Activated B cell treated with CpG ODN at 0.5 μM for 24 hours (primary cell): Measurements from ENCODE around the gene MFAP2. TPM values are rescaled to one million over a fixed set of nuclear protein-coding genes. Genes with fewer than 3 reads are reported as not detected.

ENCODE experiments used
- ATAC-seq: fragments of 200-7000 bp; cut with Tn5 transposase; one replicate; pipeline ENCODE4 v1.10.0; 2021; ENCODE audit warnings: low read depth, mild to moderate bottlenecking, moderate library complexity
- CTCF ChIA-PET: fragments of 350-600 bp; sonication (Branson Sonifier 250); formaldehyde crosslinking; loops from one replicate; lab custom pipeline; 2021; ENCODE audit warnings: antibody characterized with exemption; lab: Charles Lee
- POLR2A ChIA-PET: fragments of 350-600 bp; sonication (Branson Sonifier 250); formaldehyde crosslinking; loops from one replicate; lab custom pipeline; 2021; ENCODE audit warnings: antibody characterized with exemption; lab: Charles Lee
- DNase-seq: peaks from one replicate; pipeline ENCODE4 v3.0.0; 2022
- H3K27ac Mint-ChIP-seq: one replicate; pipeline ENCODE4 v1.8.0; 2020; ENCODE audit warnings: mixed read lengths
- H3K27me3 Mint-ChIP-seq: one replicate; pipeline ENCODE4 v1.8.0; 2021; ENCODE audit warnings: mixed read lengths
- H3K36me3 Mint-ChIP-seq: one replicate; pipeline ENCODE4 v1.8.0; 2021; ENCODE audit warnings: low read depth, mixed read lengths
- H3K4me1 Mint-ChIP-seq: one replicate; pipeline ENCODE4 v1.8.0; 2021; ENCODE audit warnings: mixed read lengths
- H3K4me3 Mint-ChIP-seq: one replicate; pipeline ENCODE4 v1.8.0; 2020; ENCODE audit warnings: mild to moderate bottlenecking, mixed read lengths
- H3K9me3 Mint-ChIP-seq: one replicate; pipeline ENCODE4 v1.8.0; 2020; ENCODE audit warnings: mixed read lengths
- intact Hi-C: fragments of 100-400 bp; cut with micrococcal nuclease; formaldehyde crosslinking; loops from one replicate; pipeline ENCODE4 v1.15.1; 2024
- total RNA-seq: library from RNA; stranded (reverse); gene quantifications from 2 replicates; pipeline ENCODE4 v1.2.3, GENCODE V29; 2022
- TF ChIP-seq, protein P1 (sequence below): fragments of 200-600 bp; IDR thresholded peaks from one replicate; pipeline ENCODE4 v1.8.0; 2022; ENCODE audit warnings: antibody characterized with exemption, mild to moderate bottlenecking

The MFAP2 gene
- total RNA-seq, 1 donor from 2014 or later = not detected

DNA sequence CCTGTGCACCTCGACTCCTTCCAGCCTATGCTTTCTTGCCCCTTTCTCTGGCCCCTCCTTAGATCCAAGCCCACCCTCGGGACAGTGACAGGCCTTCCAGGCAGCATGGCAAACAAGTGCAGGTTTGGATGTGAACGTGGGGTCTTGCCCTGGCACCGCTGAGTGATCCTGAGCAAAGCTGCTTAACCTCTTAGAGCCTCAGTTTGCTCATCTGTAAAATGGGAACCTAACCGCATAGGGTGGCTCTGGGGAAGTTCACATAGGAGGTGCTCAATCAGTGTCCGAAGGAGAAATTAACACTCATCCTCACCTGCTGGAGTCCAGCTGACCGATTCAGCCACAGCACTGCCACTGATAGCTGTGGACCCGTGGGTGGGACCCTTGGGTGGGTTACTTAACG is 7.2 kb downstream of the MFAP2 start:
- ChIA-PET POLR2A (no interaction called here), CTCF (no interaction called here)
- Mint-ChIP-seq H3K4me3 (no peak overlapping the region), H3K9me3 (no peaks in the 10 kb centered on the region), H3K4me1 (no peaks in the 10 kb centered on the region), H3K27me3 (no peaks in the 10 kb centered on the region), H3K27ac (no peak overlapping the region), H3K36me3 (no peaks in the 10 kb centered on the region)
- intact Hi-C loops = no loop called here
- TF ChIP-seq, protein P1, sequence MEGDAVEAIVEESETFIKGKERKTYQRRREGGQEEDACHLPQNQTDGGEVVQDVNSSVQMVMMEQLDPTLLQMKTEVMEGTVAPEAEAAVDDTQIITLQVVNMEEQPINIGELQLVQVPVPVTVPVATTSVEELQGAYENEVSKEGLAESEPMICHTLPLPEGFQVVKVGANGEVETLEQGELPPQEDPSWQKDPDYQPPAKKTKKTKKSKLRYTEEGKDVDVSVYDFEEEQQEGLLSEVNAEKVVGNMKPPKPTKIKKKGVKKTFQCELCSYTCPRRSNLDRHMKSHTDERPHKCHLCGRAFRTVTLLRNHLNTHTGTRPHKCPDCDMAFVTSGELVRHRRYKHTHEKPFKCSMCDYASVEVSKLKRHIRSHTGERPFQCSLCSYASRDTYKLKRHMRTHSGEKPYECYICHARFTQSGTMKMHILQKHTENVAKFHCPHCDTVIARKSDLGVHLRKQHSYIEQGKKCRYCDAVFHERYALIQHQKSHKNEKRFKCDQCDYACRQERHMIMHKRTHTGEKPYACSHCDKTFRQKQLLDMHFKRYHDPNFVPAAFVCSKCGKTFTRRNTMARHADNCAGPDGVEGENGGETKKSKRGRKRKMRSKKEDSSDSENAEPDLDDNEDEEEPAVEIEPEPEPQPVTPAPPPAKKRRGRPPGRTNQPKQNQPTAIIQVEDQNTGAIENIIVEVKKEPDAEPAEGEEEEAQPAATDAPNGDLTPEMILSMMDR = no peak
- ATAC-seq (no peak), DNase-seq (no peak)

DNA sequence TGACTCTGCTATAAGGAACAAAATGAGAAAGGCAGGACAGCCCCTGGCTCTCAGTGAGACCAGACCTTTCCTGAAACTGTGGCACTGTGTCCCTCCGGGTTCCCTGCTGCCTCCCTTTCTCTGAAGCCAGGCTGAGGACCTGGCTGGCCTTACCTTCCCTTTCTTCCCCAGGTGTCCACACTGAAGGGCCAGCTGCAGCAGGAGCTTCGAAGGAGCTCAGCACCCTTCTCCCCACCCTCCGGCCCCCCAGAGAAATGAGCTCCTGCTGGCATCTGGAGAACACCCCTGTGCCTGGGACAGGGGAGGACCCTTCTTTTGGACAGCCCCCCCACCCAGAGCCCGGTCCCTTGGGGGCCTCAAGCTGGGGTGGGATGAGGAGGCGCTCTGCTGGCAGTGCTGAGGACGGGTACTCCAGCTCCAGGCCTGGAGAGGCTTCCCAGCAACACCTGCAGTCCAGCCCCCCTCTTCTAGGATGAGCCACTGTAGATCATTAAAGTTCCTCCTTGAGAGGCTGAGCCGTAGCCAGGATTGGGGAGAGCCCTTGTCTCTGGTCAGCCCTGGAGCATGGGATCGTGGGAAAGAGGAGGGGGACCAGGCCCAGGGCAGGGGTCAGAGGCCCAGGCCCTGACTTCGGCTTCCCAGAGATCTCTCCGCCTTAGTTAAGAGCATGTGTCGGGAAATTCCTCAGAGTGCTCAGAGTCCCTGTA is 8.1 kb downstream of the MFAP2 start:
- TF ChIP-seq, protein P1 = no peak
- Mint-ChIP-seq H3K36me3 (no peaks in the 10 kb centered on the region), H3K9me3 (no peaks in the 10 kb centered on the region), H3K27ac (no peak overlapping the region), H3K4me3 (no peak overlapping the region), H3K4me1 (no peaks in the 10 kb centered on the region), H3K27me3 (no peaks in the 10 kb centered on the region)
- no peak for DNase-seq
- intact Hi-C loops = no loop called here
- ChIA-PET POLR2A (no interaction called here), CTCF (no interaction called here)
- ATAC-seq = no peak

DNA sequence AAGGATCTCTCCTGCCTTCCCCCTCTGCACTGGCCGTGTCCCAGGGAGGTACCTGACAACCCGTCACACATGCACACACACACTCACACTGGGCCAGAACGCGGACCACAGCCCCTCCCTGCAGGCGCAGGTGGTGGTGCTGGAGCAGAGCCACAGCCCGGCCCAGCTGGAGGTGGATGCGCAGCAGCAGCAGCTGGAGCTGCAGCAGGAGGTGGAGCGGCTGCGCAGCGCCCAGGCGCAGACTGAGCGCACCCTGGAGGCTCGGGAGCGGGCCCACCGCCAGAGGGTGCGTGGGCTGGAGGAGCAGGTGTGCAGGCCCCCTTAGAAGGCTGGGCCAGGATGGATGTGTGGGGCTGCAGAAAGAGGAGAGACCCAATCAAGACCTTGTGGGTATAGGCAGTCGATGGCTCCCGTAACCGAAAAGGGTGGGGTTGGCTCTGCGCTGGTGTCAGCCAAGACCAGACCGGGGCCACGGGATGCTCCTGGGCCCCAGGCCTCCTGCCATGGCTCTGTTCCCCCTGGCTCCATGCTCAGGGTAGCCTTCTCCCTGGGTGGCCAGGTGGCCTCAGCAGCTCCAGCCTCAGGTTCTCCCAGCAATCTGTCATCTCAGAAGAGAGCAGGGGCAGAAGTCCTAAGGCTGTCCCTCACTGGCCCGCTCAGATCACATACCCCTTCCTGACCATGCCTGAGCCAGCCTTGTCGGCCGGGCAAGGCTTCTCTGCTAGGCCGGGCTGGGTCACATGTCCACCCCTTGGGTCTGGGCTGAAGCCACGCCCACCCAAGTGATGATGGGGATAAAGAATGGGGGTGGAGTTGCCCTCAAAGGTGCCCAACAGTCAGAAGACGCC is 8.9 kb downstream of the MFAP2 start:
- DNase-seq (no peak), ATAC-seq (no peak)
- no peak overlapping the region for H3K27ac Mint-ChIP-seq
- H3K4me1 Mint-ChIP-seq = no peaks in the 10 kb centered on the region
- H3K36me3 Mint-ChIP-seq = no peaks in the 10 kb centered on the region
- no peaks in the 10 kb centered on the region for H3K9me3 Mint-ChIP-seq
- ChIA-PET CTCF (no interaction called here), POLR2A (no interaction called here)
- TF ChIP-seq, protein P1 = no peak
- no peak overlapping the region for H3K4me3 Mint-ChIP-seq
- no peaks in the 10 kb centered on the region for H3K27me3 Mint-ChIP-seq
- intact Hi-C loops = no loop called here

DNA sequence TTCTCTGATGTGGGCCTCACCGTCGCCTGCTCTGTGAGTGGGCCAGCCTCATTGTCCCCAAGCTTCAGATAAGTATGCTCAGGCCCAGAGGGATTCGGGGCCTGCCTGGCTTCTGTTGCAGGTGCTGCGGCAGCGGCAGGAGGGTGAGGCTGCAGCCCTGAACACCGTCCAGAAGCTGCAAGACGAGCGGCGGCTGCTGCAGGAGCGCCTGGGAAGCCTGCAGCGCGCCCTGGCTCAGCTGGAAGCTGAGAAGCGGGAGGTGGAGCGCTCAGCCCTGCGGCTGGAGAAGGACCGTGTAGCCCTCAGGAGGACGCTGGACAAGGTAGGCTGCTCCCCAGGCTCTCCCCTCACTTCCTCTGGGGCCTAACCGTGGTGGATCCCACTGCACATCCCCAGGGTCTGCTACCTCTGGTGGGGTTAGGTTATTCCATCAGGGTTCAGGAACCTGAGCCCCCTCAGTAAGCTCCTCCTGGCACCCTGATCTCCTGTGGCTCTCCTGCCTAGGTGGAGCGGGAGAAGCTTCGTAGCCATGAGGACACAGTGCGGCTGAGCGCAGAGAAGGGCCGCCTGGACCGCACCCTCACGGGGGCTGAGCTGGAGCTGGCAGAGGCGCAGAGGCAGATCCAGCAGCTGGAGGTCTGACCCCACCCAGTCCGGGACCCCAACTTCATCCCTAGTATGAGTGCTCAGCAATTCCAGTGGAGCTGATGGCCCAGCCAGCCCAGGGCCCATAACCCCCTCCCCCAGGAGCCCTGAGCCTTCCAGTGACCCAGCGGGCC is 10.1 kb downstream of the MFAP2 start:
- POLR2A ChIA-PET = no interaction called here
- no peaks in the 10 kb centered on the region for H3K9me3 Mint-ChIP-seq
- no peak overlapping the region for H3K4me3 Mint-ChIP-seq
- peaks cover 12% of the 10 kb centered on the region for H3K36me3 Mint-ChIP-seq
- CTCF ChIA-PET = interaction anchor here (1.3 kb wide), 1 partner anchor 10 kb away, joined by 4 read pairs; no protein-coding TSS in a partner anchor
- H3K27me3 Mint-ChIP-seq = no peaks in the 10 kb centered on the region
- DNase-seq = no peak
- TF ChIP-seq, protein P1 = no peak
- ATAC-seq = no peak
- no peak overlapping the region for H3K27ac Mint-ChIP-seq
- no peaks in the 10 kb centered on the region for H3K4me1 Mint-ChIP-seq
- intact Hi-C loops = no loop called here

DNA sequence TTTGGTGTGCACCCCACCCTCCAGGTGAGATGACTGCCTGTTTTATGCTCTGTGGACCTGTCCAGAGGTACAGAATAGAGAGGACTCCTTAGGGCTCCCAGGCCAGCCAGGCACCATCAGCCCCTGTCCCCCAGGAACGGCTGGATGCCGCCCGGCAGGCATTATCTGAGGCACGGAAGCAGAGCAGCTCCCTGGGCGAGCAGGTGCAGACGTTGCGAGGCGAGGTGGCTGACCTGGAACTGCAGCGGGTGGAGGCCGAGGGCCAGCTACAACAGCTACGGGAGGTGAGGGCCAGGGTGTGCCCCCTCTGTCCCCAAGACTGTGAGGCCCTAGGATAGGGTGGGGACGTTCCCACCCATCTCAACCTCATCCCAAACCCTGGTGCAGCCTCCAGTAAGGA is 10.8 kb downstream of the MFAP2 start:
- DNase-seq (no peak), ATAC-seq (no peak)
- CTCF ChIA-PET = interaction anchor here (1.3 kb wide), 1 partner anchor 9 kb away, joined by 4 read pairs; no protein-coding TSS in a partner anchor
- H3K27me3 Mint-ChIP-seq = no peaks in the 10 kb centered on the region
- intact Hi-C loops = no loop called here
- H3K4me3 Mint-ChIP-seq = no peak overlapping the region
- POLR2A ChIA-PET = no interaction called here
- no peaks in the 10 kb centered on the region for H3K4me1 Mint-ChIP-seq
- TF ChIP-seq, protein P1 = no peak
- no peaks in the 10 kb centered on the region for H3K9me3 Mint-ChIP-seq
- no peak overlapping the region for H3K27ac Mint-ChIP-seq
- peaks cover 14% of the 10 kb centered on the region for H3K36me3 Mint-ChIP-seq
